Hepatocyte (in vitro differentiated cells): Measurements from ENCODE around the gene ATP9A. TPM values are rescaled to one million over a fixed set of nuclear protein-coding genes. Genes with fewer than 3 reads are reported as not detected.

Experiments
- DNase-seq: peaks from one replicate; pipeline ENCODE4 v3.0.0-alpha.2; 2016; ENCODE audit warnings: low spot score
- H2AFZ ChIP-seq: fragments of 200-600 bp; sonication (generic); 2 replicates; pipeline ENCODE4 v1.6.0; 2016; ENCODE audit warnings: antibody characterized with exemption, mild to moderate bottlenecking
- H3K27ac ChIP-seq: fragments of 200-600 bp; sonication (generic); 2 replicates; pipeline ENCODE4 v1.5.1; 2016; ENCODE audit warnings: mild to moderate bottlenecking
- H3K27me3 ChIP-seq: fragments of 200-600 bp; sonication (generic); 2 replicates; pipeline ENCODE4 v1.6.1; 2016
- H3K36me3 ChIP-seq: fragments of 200-600 bp; sonication (generic); replicated peaks from 2 replicates; pipeline ENCODE4 v1.5.1; 2016; ENCODE audit warnings: low read depth; ENCODE audit not compliant: insufficient read depth
- H3K4me1 ChIP-seq: fragments of 200-600 bp; sonication (generic); 2 replicates; pipeline ENCODE4 v1.5.1; 2016; ENCODE audit warnings: mild to moderate bottlenecking, moderate library complexity; ENCODE audit not compliant: insufficient read depth
- H3K4me2 ChIP-seq: fragments of 200-600 bp; sonication (generic); 2 replicates; pipeline ENCODE4 v1.6.0; 2016
- H3K4me3 ChIP-seq: fragments of 200-600 bp; sonication (generic); 2 replicates; pipeline ENCODE4 v1.5.1; 2016; ENCODE audit warnings: mild to moderate bottlenecking
- H3K79me2 ChIP-seq: fragments of 200-600 bp; sonication (generic); 2 replicates; pipeline ENCODE4 v1.6.0; 2017; ENCODE audit warnings: mild to moderate bottlenecking
- H3K9me2 ChIP-seq: fragments of 200-600 bp; sonication (generic); replicated peaks from 2 replicates; pipeline ENCODE4 v1.6.0; 2017; ENCODE audit warnings: mild to moderate bottlenecking; ENCODE audit not compliant: insufficient read depth
- H3K9me3 ChIP-seq: fragments of 200-600 bp; sonication (generic); 2 replicates; pipeline ENCODE4 v1.5.1; 2016; ENCODE audit warnings: low read depth, mild to moderate bottlenecking
- H4K20me1 ChIP-seq: fragments of 200-600 bp; sonication (generic); 2 replicates; pipeline ENCODE4 v1.6.0; 2016; ENCODE audit warnings: mild to moderate bottlenecking; ENCODE audit not compliant: insufficient read depth, poor library complexity, severe bottlenecking
- EZH2 ChIP-seq: fragments of 200-600 bp; sonication (generic); IDR thresholded peaks from 2 replicates; pipeline ENCODE4 v1.6.1; 2016; ENCODE audit warnings: antibody characterized with exemption, mild to moderate bottlenecking, borderline replicate concordance
- EZH2phosphoT487 ChIP-seq: fragments of 200-600 bp; sonication (generic); IDR thresholded peaks from one replicate; pipeline ENCODE4 v1.6.1; 2018; ENCODE audit warnings: antibody characterized with exemption, mild to moderate bottlenecking, low read depth, moderate library complexity; ENCODE audit not compliant: unreplicated experiment, severe bottlenecking
- WGBS: methylation state at CpG from one replicate; pipeline ENCODE4 v1.1.6; 2016; ENCODE audit warnings: low lambda C conversion rate; ENCODE audit errors: missing lambda C conversion rate; 5-methylcytosine and 5-hydroxymethylcytosine counted together
- polyA plus RNA-seq: library from polyadenylated mRNA; unstranded; fragments of >200 nt; fragmentation: Nextera tagmentation; extraction: Ambion mirVana; gene quantifications from 2 replicates; pipeline ENCODE4 v1.2.1, GENCODE V29; 2016
- total RNA-seq: library from RNA; depleted of rRNA; stranded (reverse); fragments of >200 nt; gene quantifications from 2 replicates; pipeline ENCODE4 v1.2.3, GENCODE V29; 2014
- TF ChIP-seq, protein P1 (sequence below): fragments of 200-600 bp; sonication (generic); IDR thresholded peaks from 2 replicates; pipeline ENCODE4 v1.5.1; 2016; ENCODE audit warnings: antibody characterized with exemption, mild to moderate bottlenecking; ENCODE audit not compliant: poor library complexity

ATP9A gene
- total and polyA plus RNA-seq, 2 experiments from 2014 or later, result 12.1 to 28.1 TPM

DNA sequence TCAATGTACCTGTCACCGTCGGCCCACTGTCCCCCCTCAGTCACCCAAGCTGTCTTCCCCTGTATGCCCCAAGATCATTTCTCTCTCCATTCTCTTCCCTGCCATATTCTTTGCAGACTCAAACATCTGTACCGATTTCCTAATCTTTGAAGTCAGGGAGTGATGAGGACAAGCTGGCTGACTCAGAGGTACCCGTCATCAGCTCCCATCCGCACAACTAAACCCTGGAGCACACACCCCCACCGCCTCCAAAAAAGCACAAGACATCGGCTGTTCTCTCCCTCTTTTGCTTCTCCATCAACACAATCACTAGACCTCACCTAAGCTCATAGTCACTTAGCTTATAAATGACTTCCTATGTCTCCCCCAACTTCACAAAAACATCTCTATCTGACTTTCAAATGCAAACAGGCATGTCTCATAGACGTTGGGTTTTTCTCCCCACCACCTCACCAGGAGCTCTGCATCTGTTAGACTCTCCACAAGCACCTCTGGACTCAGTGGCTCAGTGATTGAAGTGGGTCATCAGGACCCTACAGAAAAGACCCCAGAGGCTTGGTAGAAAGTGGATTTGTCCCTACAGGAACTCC is 214.2 kb downstream of the ATP9A start:
- TF ChIP-seq EZH2phosphoT487 (no peak), EZH2 (no peak)
- TF ChIP-seq, protein P1, sequence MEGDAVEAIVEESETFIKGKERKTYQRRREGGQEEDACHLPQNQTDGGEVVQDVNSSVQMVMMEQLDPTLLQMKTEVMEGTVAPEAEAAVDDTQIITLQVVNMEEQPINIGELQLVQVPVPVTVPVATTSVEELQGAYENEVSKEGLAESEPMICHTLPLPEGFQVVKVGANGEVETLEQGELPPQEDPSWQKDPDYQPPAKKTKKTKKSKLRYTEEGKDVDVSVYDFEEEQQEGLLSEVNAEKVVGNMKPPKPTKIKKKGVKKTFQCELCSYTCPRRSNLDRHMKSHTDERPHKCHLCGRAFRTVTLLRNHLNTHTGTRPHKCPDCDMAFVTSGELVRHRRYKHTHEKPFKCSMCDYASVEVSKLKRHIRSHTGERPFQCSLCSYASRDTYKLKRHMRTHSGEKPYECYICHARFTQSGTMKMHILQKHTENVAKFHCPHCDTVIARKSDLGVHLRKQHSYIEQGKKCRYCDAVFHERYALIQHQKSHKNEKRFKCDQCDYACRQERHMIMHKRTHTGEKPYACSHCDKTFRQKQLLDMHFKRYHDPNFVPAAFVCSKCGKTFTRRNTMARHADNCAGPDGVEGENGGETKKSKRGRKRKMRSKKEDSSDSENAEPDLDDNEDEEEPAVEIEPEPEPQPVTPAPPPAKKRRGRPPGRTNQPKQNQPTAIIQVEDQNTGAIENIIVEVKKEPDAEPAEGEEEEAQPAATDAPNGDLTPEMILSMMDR, result no peak
- no peak overlapping the region for H3K4me2 ChIP-seq

DNA sequence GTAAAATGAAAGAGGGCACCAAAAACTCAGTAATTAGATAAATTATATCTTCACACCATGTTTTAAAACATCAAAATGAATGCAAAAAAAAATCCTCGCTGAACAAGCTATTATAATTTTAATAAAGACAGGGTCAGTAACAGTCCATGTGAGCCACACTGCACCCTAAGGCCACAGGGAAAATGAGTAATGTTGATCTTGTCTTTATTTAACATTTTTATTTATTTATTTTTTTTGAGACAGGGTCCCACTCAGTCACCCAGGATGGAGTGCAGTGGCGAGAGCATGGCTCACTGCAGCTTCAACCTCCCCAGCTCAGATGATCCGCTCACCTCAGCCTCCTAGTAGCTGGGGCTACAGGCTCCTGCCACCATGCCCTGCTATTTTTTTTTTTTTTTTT is 217.0 kb downstream of the ATP9A start:
- no peak overlapping the region for H3K4me3 ChIP-seq

More for the DNA sequence above, 214.2 kb downstream of the ATP9A start:
- WGBS, result 63% methylated on average over 8 of the region's 8 CpGs
- Histone ChIP-seq H3K9me3 (no peaks in the 10 kb centered on the region), H3K36me3 (no peaks in the 10 kb centered on the region), H3K79me2 (no peaks in the 10 kb centered on the region), H3K27ac (no peak overlapping the region), H3K27me3 (peaks cover 4% of the 10 kb centered on the region), H4K20me1 (no peaks in the 10 kb centered on the region), H3K9me2 (no peaks in the 10 kb centered on the region), H3K4me1 (no peaks in the 10 kb centered on the region), H3K4me3 (no peak overlapping the region), H2AFZ (no peak overlapping the region)
- no peak for DNase-seq

DNA sequence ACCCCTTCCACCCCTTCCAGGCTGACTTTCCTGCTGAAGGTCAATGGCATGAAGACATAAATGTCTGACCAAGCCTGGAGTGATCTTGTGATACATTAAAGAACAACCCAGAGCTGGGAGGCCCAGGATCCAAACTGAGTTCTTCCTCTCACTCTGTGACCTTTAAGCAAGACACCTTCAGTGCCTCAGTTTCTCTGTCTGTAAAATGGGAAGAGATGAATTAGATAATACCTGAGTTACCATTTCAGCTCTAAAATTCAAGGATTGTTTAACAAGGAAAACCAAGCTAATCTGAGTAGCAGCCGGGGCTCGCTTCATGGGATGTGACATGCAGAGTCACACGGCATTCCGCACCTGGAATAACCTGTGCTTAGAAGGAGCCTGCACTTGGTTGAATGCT is 218.7 kb downstream of the ATP9A start:
- Histone ChIP-seq H3K27ac (no peak overlapping the region), H3K9me2 (no peaks in the 10 kb centered on the region), H3K9me3 (no peaks in the 10 kb centered on the region), H3K36me3 (no peaks in the 10 kb centered on the region), H3K27me3 (peaks cover 18% of the 10 kb centered on the region), H3K4me1 (no peaks in the 10 kb centered on the region), H3K4me3 (no peak overlapping the region), H2AFZ (no peak overlapping the region), H3K4me2 (no peak overlapping the region), H4K20me1 (no peaks in the 10 kb centered on the region), H3K79me2 (no peaks in the 10 kb centered on the region)
- 96% methylated on average over 4 of the region's 4 CpGs for WGBS
- TF ChIP-seq, protein P1, result no peak
- no peak for TF ChIP-seq EZH2phosphoT487
- TF ChIP-seq EZH2, result no peak
- DNase-seq, result no peak

More for the DNA sequence above, 217.0 kb downstream of the ATP9A start:
- Histone ChIP-seq H3K9me3 (no peaks in the 10 kb centered on the region), H3K36me3 (no peaks in the 10 kb centered on the region), H4K20me1 (no peaks in the 10 kb centered on the region), H3K27ac (no peak overlapping the region), H2AFZ (no peak overlapping the region), H3K4me2 (no peak overlapping the region), H3K79me2 (no peaks in the 10 kb centered on the region), H3K27me3 (peaks cover 4% of the 10 kb centered on the region), H3K9me2 (no peaks in the 10 kb centered on the region), H3K4me1 (no peaks in the 10 kb centered on the region)
- TF ChIP-seq EZH2phosphoT487, result no peak
- TF ChIP-seq EZH2, result no peak
- TF ChIP-seq, protein P1, result no peak
- 94% methylated on average over 3 of the region's 3 CpGs for WGBS
- no peak for DNase-seq
